ENCODE data around the gene PTPN14. TPM values are rescaled to one million over a fixed set of nuclear protein-coding genes. Genes with fewer than 3 reads are reported as not detected.

PTPN14 gene
- total and polyA plus RNA-seq, 2 of the 4 experiments (the other 2 are of a cell fraction), result 21.5 to 31.7 TPM

DNA sequence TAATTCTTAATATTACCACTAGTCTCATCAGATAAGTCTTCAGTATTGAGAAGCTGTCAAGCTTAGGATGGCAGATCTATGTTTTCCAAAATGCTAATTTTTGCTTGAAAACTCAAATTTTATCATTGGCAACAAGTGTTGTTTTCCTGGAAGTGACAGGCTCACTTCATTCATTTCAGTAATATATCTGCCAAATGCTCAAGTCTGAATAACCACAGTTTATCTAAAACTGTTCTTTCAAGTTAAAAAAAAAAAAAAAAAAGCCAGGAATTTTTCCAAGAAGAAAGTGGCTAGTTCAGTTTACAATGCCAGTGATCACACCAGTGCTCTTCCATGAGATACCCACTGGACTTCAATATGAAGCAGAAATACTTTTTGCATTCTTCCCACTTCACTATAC lies 249.9 kb downstream of the PTPN14 start:
- Histone ChIP-seq H2AK9ac (replicated peaks; ENCODE audit: low read depth, low read length, poor library complexity) (no peak overlapping the region), H2AK5ac (ENCODE audit: low read depth, low read length) (no peak overlapping the region), H3K4me1 (ENCODE audit: control insufficient read depth, insufficient read depth, low read length) (peaks cover 8% of the 10 kb centered on the region), H3K4me3 (ENCODE audit: insufficient read depth, low read depth, low read length) (no peak overlapping the region), H4K8ac (ENCODE audit: low read depth in 2 of 2, low read length in 2 of 2) (no peak overlapping the region), H3K36me3 (ENCODE audit: control insufficient read depth, insufficient read depth, low read length) (no peaks in the 10 kb centered on the region), H3K14ac (replicated peaks; ENCODE audit: low read depth, low read length) (no peak overlapping the region), H3K79me1 (ENCODE audit: low read depth in 1 of 2, low read length in 2 of 2) (peaks cover 15 to 23% of the 10 kb centered on the region in 2 experiments), H2BK15ac (ENCODE audit: low read depth, low read length) (no peak overlapping the region), H3K9me1 (ENCODE audit: insufficient read depth, low read length) (0 out of 2 replicates have a peak, but pooled peaks cover 3% of the 10 kb centered on the region), H3K4me2 (ENCODE audit: low read depth, low read length) (no peak overlapping the region), H4K20me1 (ENCODE audit: insufficient read depth, low read length) (peaks cover 4% of the 10 kb centered on the region; the same call in 1 of the 2 replicates), H4K5ac (ENCODE audit: low read depth, low read length) (no peak overlapping the region), H3K9me3 (ENCODE audit: control insufficient read depth, insufficient read depth, low read length) (no peaks in the 10 kb centered on the region), H3K4ac (ENCODE audit: low read depth, low read length) (no peak overlapping the region), H3K23ac (ENCODE audit: low read depth, low read length) (no peak overlapping the region), H4K91ac (ENCODE audit: insufficient read depth, low read depth, low read length) (no peak overlapping the region), H2BK5ac (ENCODE audit: low read depth, low read length, poor library complexity, severe bottlenecking) (no peak overlapping the region), H2AFZ (replicated peaks; ENCODE audit: low read length, poor library complexity) (no peak overlapping the region), H2BK120ac (ENCODE audit: low read depth, low read length) (no peak overlapping the region), H3K9ac (ENCODE audit: low read depth, low read length) (no peak overlapping the region), H2BK20ac (ENCODE audit: low read depth, low read length) (no peak overlapping the region), H3K27me3 (ENCODE audit: control insufficient read depth, insufficient read depth, low read length) (no peaks in the 10 kb centered on the region), H3K27ac (ENCODE audit: insufficient read depth, low read length) (no peak overlapping the region), H3K56ac (ENCODE audit: extremely low read depth, insufficient read depth, low read length) (no peak overlapping the region), H3K18ac (ENCODE audit: low read depth, low read length) (no peak overlapping the region)
- ATAC-seq (ENCODE audit: low read depth) (no peak), DNase-seq (no peak)
- intact Hi-C loops (cut with micrococcal nuclease) (no loop called here), in situ Hi-C loops (cut with MboI; ENCODE audit: low sequenced_read_pairs) (no loop called here), dilution Hi-C loops (cut with HindIII; ENCODE audit: low sequenced_read_pairs, unreplicated experiment) (no loop called here)
- BruUV-seq (replicated peaks), result no TSS peak
- POLR2A ChIA-PET (ENCODE audit: unreplicated experiment), result no interaction called here
- TF ChIP-seq CTCF (conservative IDR thresholded peaks at IDR 0.05; ENCODE audit: low read depth, low read length) (no peak), RAD21 (IDR thresholded peaks at IDR 0.05; ENCODE audit: low read length) (no peak), MAFK (IDR thresholded peaks at IDR 0.05; ENCODE audit: low read depth, low read length) (no peak), CEBPB (IDR thresholded peaks at IDR 0.05; ENCODE audit: low read depth, low read length) (no peak), MAZ (IDR thresholded peaks at IDR 0.05; ENCODE audit: borderline replicate concordance, low read depth, low read length) (no peak)
- CTCF ChIA-PET, result interaction anchor here (1.4 to 1.6 kb wide), 3 partner anchors 10 to 40 kb away, joined by 3 to 8 read pairs (median 5); no protein-coding TSS in a partner anchor

Measured in IMR-90 (cell line).